HepG2 (cell line): ENCODE measurements around the gene POFUT2. TPM values are rescaled to one million over a fixed set of nuclear protein-coding genes. Genes with fewer than 3 reads are reported as not detected.

Source experiments
- AGO2 ChIP-seq: fragments of 200-400 bp; formaldehyde crosslinking; optimal IDR thresholded peaks from 2 replicates; pipeline ENCODE3; 2017; ENCODE audit warnings: mild to moderate bottlenecking, low read depth, low read length, moderate library complexity
- ATF6 ChIP-seq: sonication (generic); formaldehyde crosslinking; conservative IDR thresholded peaks from 2 replicates; pipeline ENCODE4 v1.4.0; 2020; ENCODE audit warnings: missing genetic modification reagents
- CHCHD3 ChIP-seq: sonication (generic); formaldehyde crosslinking; IDR thresholded peaks from 2 replicates; pipeline ENCODE4 v1.8.0; 2022; ENCODE audit warnings: mild to moderate bottlenecking, missing genetic modification reagents, moderate library complexity
- EEA1 ChIP-seq: sonication (generic); formaldehyde crosslinking; IDR thresholded peaks from 2 replicates; pipeline ENCODE4 v1.5.1; 2020; ENCODE audit warnings: mild to moderate bottlenecking, missing genetic modification reagents, borderline replicate concordance
- ETS1 ChIP-seq: sonication (generic); formaldehyde crosslinking; IDR thresholded peaks from 2 replicates; pipeline ENCODE4 v1.4.0; 2020; ENCODE audit warnings: missing genetic modification reagents
- GATAD2A ChIP-seq: IDR thresholded peaks from 2 replicates; pipeline ENCODE4 v1.6.1; 2016
- HES4 ChIP-seq: sonication (generic); formaldehyde crosslinking; IDR thresholded peaks from 2 replicates; pipeline ENCODE4 v1.9.0; 2021; ENCODE audit warnings: mild to moderate bottlenecking, missing genetic modification reagents, borderline replicate concordance
- HNF4G ChIP-seq, 2 experiments: sonication (generic) in 1 of 2; formaldehyde crosslinking in 1 of 2; IDR thresholded peaks; 2 replicates each; pipeline versions ENCODE4 v1.4.0 to v1.6.1; 2011 to 2020; ENCODE audit warnings: borderline replicate concordance in 2 of 2, low read depth in 2 of 2, mild to moderate bottlenecking in 2 of 2, low read length in 1 of 2, missing genetic modification reagents in 1 of 2, moderate library complexity in 1 of 2
- KLF6 ChIP-seq: IDR thresholded peaks from 2 replicates; pipeline ENCODE4 v1.8.0; 2016; ENCODE audit warnings: missing biosample characterization, missing genetic modification reagents
- NR2F6 ChIP-seq, 2 experiments: IDR thresholded peaks; 2 replicates each; pipeline ENCODE4 v1.6.1; 2016; ENCODE audit warnings: antibody characterized with exemption in 1 of 2, mild to moderate bottlenecking in 1 of 2
- STAG1 ChIP-seq: sonication (generic); formaldehyde crosslinking; IDR thresholded peaks from 2 replicates; pipeline ENCODE4 v1.4.0; 2020; ENCODE audit warnings: missing genetic modification reagents
- TAF15 ChIP-seq: fragments of 200-400 bp; formaldehyde crosslinking; IDR thresholded peaks from one replicate; pipeline ENCODE4 v1.6.1; 2018; ENCODE audit warnings: mild to moderate bottlenecking, low read depth, low read length; ENCODE audit not compliant: poor library complexity, severe bottlenecking
- THYN1 ChIP-seq: sonication (generic); formaldehyde crosslinking; IDR thresholded peaks from 2 replicates; pipeline ENCODE4 v1.8.1; 2023; ENCODE audit warnings: low read depth, mild to moderate bottlenecking, moderate library complexity, missing genetic modification reagents, borderline replicate concordance
- ZBTB42 ChIP-seq: sonication (generic); formaldehyde crosslinking; IDR thresholded peaks from 2 replicates; pipeline ENCODE4 v1.5.0; 2020; ENCODE audit warnings: mild to moderate bottlenecking, missing genetic modification reagents
- ZBTB7A ChIP-seq: sonication (generic); formaldehyde crosslinking; IDR thresholded peaks from 2 replicates; pipeline ENCODE4 v1.8.0; 2022; ENCODE audit warnings: mild to moderate bottlenecking, missing genetic modification reagents
- ZKSCAN1 ChIP-seq: fragments of 150-350 bp; IDR thresholded peaks from 2 replicates; pipeline ENCODE4 v1.6.1; 2014; ENCODE audit warnings: low read length
- ZNF367 ChIP-seq: sonication (generic); formaldehyde crosslinking; IDR thresholded peaks from 2 replicates; pipeline ENCODE4 v1.4.0; 2020; ENCODE audit warnings: missing genetic modification reagents, borderline replicate concordance
- polyA plus RNA-seq, 8 experiments: library from polyadenylated mRNA; depleted of rRNA in 3 of 8; stranded (reverse) in 7 of 8; unstranded in 1 of 8; fragments of >200 nt; fragmentation: Illumina TruSeq in 4 of 8; extraction: Trizol in 4 of 8; gene quantifications; 2 replicates each; pipeline versions ENCODE4 v1.2.1 to v1.2.3, GENCODE V29; 2011 to 2016; ENCODE audit warnings: low read depth in 4 of 8, missing spikeins in 1 of 8, mixed read lengths in 1 of 8; ENCODE audit not compliant: insufficient read depth in 1 of 8
- total RNA-seq, 5 experiments: library from RNA; depleted of rRNA; stranded (reverse); fragments of >200 nt; fragmentation: Illumina TruSeq; extraction: Trizol; gene quantifications; 2 replicates each; pipeline ENCODE4 v1.2.3, GENCODE V29; 2016; ENCODE audit warnings: low read depth in 1 of 5
- TF ChIP-seq, protein P1 (sequence below): sonication (generic); formaldehyde crosslinking; IDR thresholded peaks from 2 replicates; pipeline ENCODE4 v1.4.0; 2020; ENCODE audit warnings: missing genetic modification reagents, borderline replicate concordance
- TF ChIP-seq, protein P2 (sequence below): sonication (generic); formaldehyde crosslinking; IDR thresholded peaks from 2 replicates; pipeline ENCODE4; 2020; ENCODE audit warnings: missing genetic modification reagents, mild to moderate bottlenecking, borderline replicate concordance

The POFUT2 gene
- total and polyA plus RNA-seq, 2 of the 13 experiments (the other 11 are each of a cell fraction or from before 2014, with no cell fraction given): 22.8 to 24.0 TPM

GRCh38 chr21:45318556-45319404, 31.1 kb upstream of the POFUT2 start (continued):
- TF ChIP-seq, protein P1, sequence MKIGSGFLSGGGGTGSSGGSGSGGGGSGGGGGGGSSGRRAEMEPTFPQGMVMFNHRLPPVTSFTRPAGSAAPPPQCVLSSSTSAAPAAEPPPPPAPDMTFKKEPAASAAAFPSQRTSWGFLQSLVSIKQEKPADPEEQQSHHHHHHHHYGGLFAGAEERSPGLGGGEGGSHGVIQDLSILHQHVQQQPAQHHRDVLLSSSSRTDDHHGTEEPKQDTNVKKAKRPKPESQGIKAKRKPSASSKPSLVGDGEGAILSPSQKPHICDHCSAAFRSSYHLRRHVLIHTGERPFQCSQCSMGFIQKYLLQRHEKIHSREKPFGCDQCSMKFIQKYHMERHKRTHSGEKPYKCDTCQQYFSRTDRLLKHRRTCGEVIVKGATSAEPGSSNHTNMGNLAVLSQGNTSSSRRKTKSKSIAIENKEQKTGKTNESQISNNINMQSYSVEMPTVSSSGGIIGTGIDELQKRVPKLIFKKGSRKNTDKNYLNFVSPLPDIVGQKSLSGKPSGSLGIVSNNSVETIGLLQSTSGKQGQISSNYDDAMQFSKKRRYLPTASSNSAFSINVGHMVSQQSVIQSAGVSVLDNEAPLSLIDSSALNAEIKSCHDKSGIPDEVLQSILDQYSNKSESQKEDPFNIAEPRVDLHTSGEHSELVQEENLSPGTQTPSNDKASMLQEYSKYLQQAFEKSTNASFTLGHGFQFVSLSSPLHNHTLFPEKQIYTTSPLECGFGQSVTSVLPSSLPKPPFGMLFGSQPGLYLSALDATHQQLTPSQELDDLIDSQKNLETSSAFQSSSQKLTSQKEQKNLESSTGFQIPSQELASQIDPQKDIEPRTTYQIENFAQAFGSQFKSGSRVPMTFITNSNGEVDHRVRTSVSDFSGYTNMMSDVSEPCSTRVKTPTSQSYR (CRISPR knock-in tag): peak; percentile 84; the same call in 1 of the 2 replicates
- TF ChIP-seq KLF6 (CRISPR knock-in tag): no peak
- TF ChIP-seq NR2F6 (IDR thresholded peaks at IDR 0.05): peak; percentile 96
- peak; percentile 99 for TF ChIP-seq NR2F6 (CRISPR knock-in tag; IDR thresholded peaks at IDR 0.05)
- peak; percentile 50 for TF ChIP-seq TAF15
- TF ChIP-seq HES4 (CRISPR knock-in tag): peak; percentile 62; the same call in 1 of the 2 replicates
- no peak for TF ChIP-seq EEA1 (CRISPR knock-in tag)
- no peak for TF ChIP-seq ETS1 (CRISPR knock-in tag)
- TF ChIP-seq HNF4G (IDR thresholded peaks at IDR 0.05; ENCODE audit: borderline replicate concordance, low read depth, low read length): no peak; the same call in 1 of the 2 replicates
- TF ChIP-seq HNF4G (CRISPR knock-in tag; IDR thresholded peaks at IDR 0.05; ENCODE audit: borderline replicate concordance, low read depth): 0 out of 2 replicates have a peak, but pooled peaks have one; percentile 58
- no peak for TF ChIP-seq ZKSCAN1
- TF ChIP-seq ATF6 (CRISPR knock-in tag): no peak
- TF ChIP-seq, protein P2, sequence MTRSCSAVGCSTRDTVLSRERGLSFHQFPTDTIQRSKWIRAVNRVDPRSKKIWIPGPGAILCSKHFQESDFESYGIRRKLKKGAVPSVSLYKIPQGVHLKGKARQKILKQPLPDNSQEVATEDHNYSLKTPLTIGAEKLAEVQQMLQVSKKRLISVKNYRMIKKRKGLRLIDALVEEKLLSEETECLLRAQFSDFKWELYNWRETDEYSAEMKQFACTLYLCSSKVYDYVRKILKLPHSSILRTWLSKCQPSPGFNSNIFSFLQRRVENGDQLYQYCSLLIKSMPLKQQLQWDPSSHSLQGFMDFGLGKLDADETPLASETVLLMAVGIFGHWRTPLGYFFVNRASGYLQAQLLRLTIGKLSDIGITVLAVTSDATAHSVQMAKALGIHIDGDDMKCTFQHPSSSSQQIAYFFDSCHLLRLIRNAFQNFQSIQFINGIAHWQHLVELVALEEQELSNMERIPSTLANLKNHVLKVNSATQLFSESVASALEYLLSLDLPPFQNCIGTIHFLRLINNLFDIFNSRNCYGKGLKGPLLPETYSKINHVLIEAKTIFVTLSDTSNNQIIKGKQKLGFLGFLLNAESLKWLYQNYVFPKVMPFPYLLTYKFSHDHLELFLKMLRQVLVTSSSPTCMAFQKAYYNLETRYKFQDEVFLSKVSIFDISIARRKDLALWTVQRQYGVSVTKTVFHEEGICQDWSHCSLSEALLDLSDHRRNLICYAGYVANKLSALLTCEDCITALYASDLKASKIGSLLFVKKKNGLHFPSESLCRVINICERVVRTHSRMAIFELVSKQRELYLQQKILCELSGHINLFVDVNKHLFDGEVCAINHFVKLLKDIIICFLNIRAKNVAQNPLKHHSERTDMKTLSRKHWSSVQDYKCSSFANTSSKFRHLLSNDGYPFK (CRISPR knock-in tag): 0 out of 2 replicates have a peak, but pooled peaks have one; percentile 34
- TF ChIP-seq CHCHD3 (CRISPR knock-in tag): no peak
- no peak for TF ChIP-seq THYN1 (CRISPR knock-in tag)
- TF ChIP-seq ZNF367 (CRISPR knock-in tag): no peak
- peak; percentile 85 for TF ChIP-seq GATAD2A
- TF ChIP-seq AGO2: no peak
- 0 out of 2 replicates have a peak, but pooled peaks have one; percentile 51 for TF ChIP-seq ZBTB7A (CRISPR knock-in tag)
- TF ChIP-seq STAG1 (CRISPR knock-in tag): no peak
- 0 out of 2 replicates have a peak, but pooled peaks have one; percentile 4 for TF ChIP-seq ZBTB42 (CRISPR knock-in tag)
